ENCODE data around the gene CACNA1I. TPM values are rescaled to one million over a fixed set of nuclear protein-coding genes. Genes with fewer than 3 reads are reported as not detected.

Gene CACNA1I
- total and polyA plus RNA-seq, 2 of the 8 experiments (the other 6 are each of a cell fraction or from before 2014, with no cell fraction given), result 0.77 to 1.2 TPM

DNA sequence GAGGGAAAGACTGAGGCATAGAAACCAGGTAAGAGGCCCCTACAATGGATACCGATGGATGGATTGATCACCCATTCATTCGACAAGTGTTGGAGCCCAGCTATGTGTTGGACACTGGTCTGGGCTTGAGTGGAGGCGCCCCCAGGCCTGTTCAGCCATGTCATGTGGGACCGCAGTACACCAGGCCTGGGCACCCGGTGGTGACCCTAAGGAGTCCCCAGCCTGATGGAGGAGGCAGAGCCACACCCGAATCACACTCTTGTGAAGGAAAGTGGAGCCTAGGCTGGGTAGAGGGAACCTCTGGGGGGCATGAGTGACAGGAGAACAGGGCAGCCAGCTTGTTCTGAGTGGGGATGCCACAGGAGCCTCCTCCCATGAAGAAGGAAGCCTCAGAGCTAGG is 10.2 kb downstream of the CACNA1I start:
- no peak overlapping the region for H2AFZ ChIP-seq (ENCODE audit: low read length)
- peaks cover 0 to 6% (median 2%) of the 10 kb centered on the region in 4 experiments; a peak in 2 of 7 replicates for H3K4me1 ChIP-seq (replicated peaks in 1 of 4; ENCODE audit: control insufficient read depth in 3 of 4, insufficient read depth in 4 of 4, low read length in 3 of 4)
- H2BK12ac ChIP-seq (ENCODE audit: low read depth, low read length), result peak overlapping the region; percentile 27; the same call in 1 of the 2 replicates
- no peak overlapping the region for H2BK120ac ChIP-seq (replicated peaks; ENCODE audit: low read depth, low read length)
- peaks cover 0 to 2% (median 0%) of the 10 kb centered on the region in 4 experiments; a peak in 1 of 7 replicates for H3K27me3 ChIP-seq (replicated peaks in 1 of 4; ENCODE audit: control insufficient read depth in 3 of 4, extremely low read depth in 1 of 4, insufficient read depth in 3 of 4, low read length in 3 of 4)
- H3K14ac ChIP-seq (ENCODE audit: insufficient read length), result no peak overlapping the region
- H2BK20ac ChIP-seq (ENCODE audit: low read length), result no peak overlapping the region
- ChIA-PET POLR2A (ENCODE audit: partially characterized antibody) (no interaction called here), CTCF (ENCODE audit: partially characterized antibody) (interaction anchor here (2.5 kb wide), 1 partner anchor 21 kb away, joined by 10 read pairs; no protein-coding TSS in a partner anchor)
- FAIRE-seq (no peak), DNase-seq (ENCODE audit: low read depth in 1 of 2, low spot score in 2 of 2) (no peak)
- WGBS, 2 experiments (ENCODE audit: extremely low coverage in 1 of 2, insufficient coverage in 1 of 2, insufficient read length in 1 of 2, insufficient replicate concordance in 2 of 2, low coverage in 1 of 2, low lambda C conversion rate in 2 of 2, missing lambda C conversion rate in 1 of 2), result 89% methylated on average over 6 of the region's 6 CpGs; no CpG with 5 or more reads in 1 of the 2 experiments
- H3K27ac ChIP-seq (ENCODE audit: low read depth, low read length), result no peak overlapping the region
- H3K23me2 ChIP-seq (ENCODE audit: low read depth, low read length), result peaks cover 10% of the 10 kb centered on the region; the same call in 1 of the 2 replicates
- H2BK15ac ChIP-seq (ENCODE audit: low read length), result no peak overlapping the region
- H4K91ac ChIP-seq (replicated peaks; ENCODE audit: insufficient read length, low read length), result no peak overlapping the region
- no peaks in the 10 kb centered on the region for H3K9me3 ChIP-seq (ENCODE audit: insufficient read depth in 2 of 2, low read depth in 1 of 2, low read length in 1 of 2)
- no peak overlapping the region for H3K4me3 ChIP-seq (ENCODE audit: extremely low read depth in 1 of 4, insufficient read depth in 2 of 4, low read depth in 3 of 4, low read length in 4 of 4)
- peak overlapping the region; percentile 39; the same call in 1 of the 2 replicates for H2AK5ac ChIP-seq (ENCODE audit: low read depth, low read length)
- no peak overlapping the region for H2BK5ac ChIP-seq (ENCODE audit: low read depth, low read length)
- H3K4me2 ChIP-seq (ENCODE audit: insufficient read depth in 1 of 2, low read depth in 2 of 2, low read length in 2 of 2), result no peak overlapping the region
- no peak overlapping the region for H4K8ac ChIP-seq (ENCODE audit: extremely low read depth, insufficient read depth, low read length)
- H3K4ac ChIP-seq (replicated peaks; ENCODE audit: insufficient read length, low read depth, low read length), result no peak overlapping the region
- H3K79me2 ChIP-seq (ENCODE audit: control insufficient read depth in 1 of 2, insufficient read depth in 2 of 2, low read length in 2 of 2), result no peaks in the 10 kb centered on the region
- no peak overlapping the region for H3K9ac ChIP-seq (replicated peaks in 1 of 4; ENCODE audit: extremely low read depth in 1 of 4, low read depth in 3 of 4, low read length in 3 of 4)
- H3K56ac ChIP-seq (replicated peaks; ENCODE audit: insufficient read length, low read depth, low read length), result no peak overlapping the region
- no peak overlapping the region for H4K5ac ChIP-seq (ENCODE audit: insufficient read length, low read depth, low read length)
- H4K20me1 ChIP-seq (replicated peaks in 1 of 2; ENCODE audit: control insufficient read depth in 1 of 2, insufficient read depth in 2 of 2, low read length in 2 of 2), result peaks cover 0 to 4% of the 10 kb centered on the region in 2 experiments
- H3K18ac ChIP-seq (ENCODE audit: extremely low read depth, low read length), result no peak overlapping the region
- H3K36me3 ChIP-seq (ENCODE audit: control insufficient read depth in 2 of 4, insufficient read depth in 4 of 4, low read length in 3 of 4), result no peaks in the 10 kb centered on the region
- no peaks in the 10 kb centered on the region for H3K79me1 ChIP-seq (ENCODE audit: low read depth, low read length)
- no peak overlapping the region for H3K23ac ChIP-seq (ENCODE audit: insufficient read length)
- TF ChIP-seq GABPA (IDR thresholded peaks at IDR 0.05; ENCODE audit: borderline replicate concordance, insufficient read depth, low read length) (no peak), TEAD4 (IDR thresholded peaks at IDR 0.05; ENCODE audit: low read depth, low read length) (no peak), FOSL1 (IDR thresholded peaks at IDR 0.05; ENCODE audit: insufficient read depth, low read depth, low read length) (no peak), JUN (IDR thresholded peaks at IDR 0.05; ENCODE audit: low read depth, low read length) (no peak), PHF8 (conservative IDR thresholded peaks at IDR 0.05; ENCODE audit: low read depth, low read length) (no peak), YY1 (IDR thresholded peaks at IDR 0.05; ENCODE audit: low read depth, low read length) (no peak), CEBPB (IDR thresholded peaks at IDR 0.05; ENCODE audit: low read depth, low read length) (no peak), KDM4A (IDR thresholded peaks at IDR 0.05; ENCODE audit: low read depth, low read length, severe bottlenecking) (no peak), KDM1A (IDR thresholded peaks at IDR 0.05; ENCODE audit: borderline replicate concordance, low read length) (no peak), MAFK (IDR thresholded peaks at IDR 0.05; ENCODE audit: low read depth, low read length) (no peak), CHD1 (IDR thresholded peaks at IDR 0.05; ENCODE audit: low read depth, low read length) (no peak), RXRA (IDR thresholded peaks at IDR 0.05; ENCODE audit: insufficient read depth, low read depth, low read length) (no peak), POLR2AphosphoS5 (IDR thresholded peaks at IDR 0.05; ENCODE audit: low read depth, low read length) (no peak)
- TF ChIP-seq, protein P1, sequence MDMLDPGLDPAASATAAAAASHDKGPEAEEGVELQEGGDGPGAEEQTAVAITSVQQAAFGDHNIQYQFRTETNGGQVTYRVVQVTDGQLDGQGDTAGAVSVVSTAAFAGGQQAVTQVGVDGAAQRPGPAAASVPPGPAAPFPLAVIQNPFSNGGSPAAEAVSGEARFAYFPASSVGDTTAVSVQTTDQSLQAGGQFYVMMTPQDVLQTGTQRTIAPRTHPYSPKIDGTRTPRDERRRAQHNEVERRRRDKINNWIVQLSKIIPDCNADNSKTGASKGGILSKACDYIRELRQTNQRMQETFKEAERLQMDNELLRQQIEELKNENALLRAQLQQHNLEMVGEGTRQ (IDR thresholded peaks at IDR 0.05; ENCODE audit: low read length), result no peak
